IMR-90 (cell line): ENCODE data around the gene NCBP2. TPM values are rescaled to one million over a fixed set of nuclear protein-coding genes. Genes with fewer than 3 reads are reported as not detected.

ENCODE experiments used
- ATAC-seq: fragments of 200-7000 bp; cut with Tn5 transposase; 2 replicates; pipeline ENCODE4 v1.9.1; 2020; ENCODE audit warnings: low read depth, mild to moderate bottlenecking, moderate library complexity
- BruUV-seq: library from RNA; stranded (reverse); fragments of 400-500 nt; replicated peaks from 2 replicates; lab custom pipeline; 2021; lab: Mats Ljungman, UMichigan
- CTCF ChIA-PET: fragments of 300-600 bp; formaldehyde crosslinking; extraction: SDS; loops from one replicate; lab custom pipeline; 2021; ENCODE audit warnings: antibody characterized with exemption; lab: Yijun Ruan, JAX
- POLR2A ChIA-PET: fragments of 300-600 bp; sonication (Branson Sonifier 250); formaldehyde crosslinking; loops from one replicate; lab custom pipeline; 2022; ENCODE audit warnings: antibody characterized with exemption; ENCODE audit not compliant: unreplicated experiment; lab: Charles Lee
- DNase-seq: peaks from one replicate; pipeline ENCODE4 v3.0.0; 2013
- H2AFZ ChIP-seq: replicated peaks from 2 replicates; pipeline ENCODE3; 2013; ENCODE audit warnings: low read length, mild to moderate bottlenecking; ENCODE audit not compliant: poor library complexity
- H2AK5ac ChIP-seq: 2 replicates; pipeline ENCODE4 v1.6.1; 2013; ENCODE audit warnings: low read depth, low read length, inconsistent platforms
- H2AK9ac ChIP-seq: replicated peaks from 2 replicates; pipeline ENCODE3; 2013; ENCODE audit warnings: mild to moderate bottlenecking, low read depth, low read length, moderate library complexity; ENCODE audit not compliant: poor library complexity
- H2BK120ac ChIP-seq: 2 replicates; pipeline ENCODE4 v1.6.1; 2013; ENCODE audit warnings: low read depth, low read length, inconsistent platforms
- H2BK15ac ChIP-seq: 3 replicates; pipeline ENCODE4 v1.6.1; 2013; ENCODE audit warnings: low read depth, low read length, inconsistent platforms
- H2BK20ac ChIP-seq: 2 replicates; pipeline ENCODE4 v1.6.1; 2013; ENCODE audit warnings: low read depth, mild to moderate bottlenecking, inconsistent platforms, low read length, moderate library complexity
- H2BK5ac ChIP-seq: 2 replicates; pipeline ENCODE4 v1.6.1; 2013; ENCODE audit warnings: mild to moderate bottlenecking, low read depth, low read length, inconsistent platforms; ENCODE audit not compliant: poor library complexity, severe bottlenecking
- H3K14ac ChIP-seq: replicated peaks from 2 replicates; pipeline ENCODE4 v1.6.1; 2013; ENCODE audit warnings: low read depth, low read length, inconsistent platforms
- H3K18ac ChIP-seq: 2 replicates; pipeline ENCODE4 v1.6.1; 2013; ENCODE audit warnings: low read depth, low read length, control low read depth
- H3K23ac ChIP-seq: 2 replicates; pipeline ENCODE4 v1.6.1; 2013; ENCODE audit warnings: low read depth, low read length, inconsistent platforms
- H3K27ac ChIP-seq: 2 replicates; pipeline ENCODE4 v1.5.1; 2013; ENCODE audit warnings: mild to moderate bottlenecking, control low read depth, low read length; ENCODE audit not compliant: insufficient read depth
- H3K27me3 ChIP-seq: 2 replicates; pipeline ENCODE4 v1.6.1; 2013; ENCODE audit warnings: low read length; ENCODE audit not compliant: control insufficient read depth, insufficient read depth
- H3K36me3 ChIP-seq: 2 replicates; pipeline ENCODE4 v1.6.1; 2013; ENCODE audit warnings: low read length, mixed read lengths; ENCODE audit not compliant: control insufficient read depth, insufficient read depth
- H3K4ac ChIP-seq: 2 replicates; pipeline ENCODE4 v1.6.1; 2013; ENCODE audit warnings: low read depth, low read length, inconsistent platforms
- H3K4me1 ChIP-seq: 2 replicates; pipeline ENCODE4 v1.6.1; 2013; ENCODE audit warnings: low read length, mixed read lengths; ENCODE audit not compliant: control insufficient read depth, insufficient read depth
- H3K4me2 ChIP-seq: 2 replicates; pipeline ENCODE4 v1.6.1; 2013; ENCODE audit warnings: low read depth, mild to moderate bottlenecking, control low read depth, low read length, moderate library complexity
- H3K4me3 ChIP-seq: 2 replicates; pipeline ENCODE4 v1.5.1; 2013; ENCODE audit warnings: low read depth, mild to moderate bottlenecking, control low read depth, low read length, moderate library complexity; ENCODE audit not compliant: insufficient read depth
- H3K56ac ChIP-seq: 2 replicates; pipeline ENCODE4 v1.6.1; 2013; ENCODE audit warnings: low read length, inconsistent platforms; ENCODE audit not compliant: insufficient read depth; ENCODE audit errors: extremely low read depth
- H3K79me1 ChIP-seq, 2 experiments: 2 replicates each; pipeline ENCODE4 v1.6.1; 2013; ENCODE audit warnings: low read length in 2 of 2, inconsistent platforms in 1 of 2, low read depth in 1 of 2
- H3K9ac ChIP-seq: 2 replicates; pipeline ENCODE4 v1.6.1; 2013; ENCODE audit warnings: low read depth, low read length, control low read depth
- H3K9me1 ChIP-seq: 2 replicates; pipeline ENCODE4 v1.6.1; 2013; ENCODE audit warnings: low read length, inconsistent platforms; ENCODE audit not compliant: insufficient read depth
- H3K9me3 ChIP-seq: 2 replicates; pipeline ENCODE4 v1.6.1; 2013; ENCODE audit warnings: low read length; ENCODE audit not compliant: control insufficient read depth, insufficient read depth
- H4K20me1 ChIP-seq: 2 replicates; pipeline ENCODE4 v1.6.1; 2013; ENCODE audit warnings: low read length, inconsistent platforms; ENCODE audit not compliant: insufficient read depth
- H4K5ac ChIP-seq: 2 replicates; pipeline ENCODE4 v1.6.1; 2013; ENCODE audit warnings: mild to moderate bottlenecking, low read depth, low read length, control low read depth
- H4K8ac ChIP-seq, 2 experiments: 2 replicates each; pipeline ENCODE4 v1.6.1; 2013; ENCODE audit warnings: low read depth in 2 of 2, low read length in 2 of 2, control low read depth in 1 of 2, inconsistent platforms in 1 of 2
- H4K91ac ChIP-seq: 2 replicates; pipeline ENCODE4 v1.6.1; 2013; ENCODE audit warnings: low read depth, low read length, inconsistent platforms; ENCODE audit not compliant: insufficient read depth
- BHLHE40 ChIP-seq: fragments of 150-350 bp; IDR thresholded peaks from 2 replicates; pipeline ENCODE4 v1.6.1; 2016; ENCODE audit warnings: mild to moderate bottlenecking, low read depth, low read length
- CEBPB ChIP-seq: IDR thresholded peaks from 2 replicates; pipeline ENCODE4 v1.6.1; 2012; ENCODE audit warnings: low read depth, low read length, improper control_type of control experiment
- CHD1 ChIP-seq: IDR thresholded peaks from 2 replicates; pipeline ENCODE4 v1.6.1; 2012; ENCODE audit warnings: low read depth, low read length, improper control_type of control experiment
- ELK1 ChIP-seq: fragments of 150-350 bp; IDR thresholded peaks from 2 replicates; pipeline ENCODE4 v1.6.1; 2016; ENCODE audit warnings: low read depth, mild to moderate bottlenecking, low read length, moderate library complexity, borderline replicate concordance
- FOS ChIP-seq: fragments of 150-350 bp; IDR thresholded peaks from 2 replicates; pipeline ENCODE4 v1.6.1; 2016; ENCODE audit warnings: low read depth, low read length
- MAFK ChIP-seq: IDR thresholded peaks from 2 replicates; pipeline ENCODE4 v1.6.1; 2012; ENCODE audit warnings: low read depth, low read length, improper control_type of control experiment
- MAZ ChIP-seq: IDR thresholded peaks from 2 replicates; pipeline ENCODE4 v1.6.1; 2012; ENCODE audit warnings: low read depth, mild to moderate bottlenecking, low read length, improper control_type of control experiment, moderate library complexity, borderline replicate concordance
- MXI1 ChIP-seq: IDR thresholded peaks from 2 replicates; pipeline ENCODE4 v1.6.1; 2012; ENCODE audit warnings: low read depth, mild to moderate bottlenecking, low read length, moderate library complexity, borderline replicate concordance
- NFE2L2 ChIP-seq: fragments of 150-350 bp; IDR thresholded peaks from 2 replicates; pipeline ENCODE4 v1.6.1; 2016; ENCODE audit warnings: low read depth, mild to moderate bottlenecking, low read length
- POLR2A ChIP-seq: IDR thresholded peaks from 2 replicates; pipeline ENCODE4 v1.6.1; 2012; ENCODE audit warnings: mild to moderate bottlenecking, low read depth, low read length
- RAD21 ChIP-seq: IDR thresholded peaks from 2 replicates; pipeline ENCODE4 v1.6.1; 2012; ENCODE audit warnings: low read length, improper control_type of control experiment
- RCOR1 ChIP-seq: IDR thresholded peaks from 2 replicates; pipeline ENCODE4 v1.6.1; 2012; ENCODE audit warnings: mild to moderate bottlenecking, low read length, improper control_type of control experiment; ENCODE audit not compliant: insufficient replicate concordance
- RFX5 ChIP-seq: IDR thresholded peaks from 2 replicates; pipeline ENCODE4 v1.8.0; 2012; ENCODE audit warnings: low read depth, mild to moderate bottlenecking, low read length, moderate library complexity
- SMC3 ChIP-seq: fragments of 150-350 bp; IDR thresholded peaks from 2 replicates; pipeline ENCODE4 v1.6.1; 2016; ENCODE audit warnings: low read depth, mild to moderate bottlenecking, antibody characterized with exemption, low read length, moderate library complexity
- USF2 ChIP-seq: fragments of 150-350 bp; IDR thresholded peaks from 2 replicates; pipeline ENCODE4 v1.6.1; 2017; ENCODE audit warnings: mild to moderate bottlenecking, antibody characterized with exemption, low read length, low read depth
- WGBS, 2 experiments: methylation state at CpG; one replicate each; pipeline versions ENCODE4 v1.1.5 to v1.1.7; 2013; ENCODE audit warnings: missing lambda C conversion rate in 2 of 2; ENCODE audit not compliant: insufficient read length in 1 of 2; ENCODE audit errors: extremely low coverage in 2 of 2; 5-methylcytosine and 5-hydroxymethylcytosine counted together
- dilution Hi-C: fragments of 300-500 bp; cut with HindIII; formaldehyde crosslinking; loops from one replicate; pipeline ENCODE4 v1.14.3; 2018; ENCODE audit warnings: low sequenced_read_pairs; ENCODE audit not compliant: unreplicated experiment
- in situ Hi-C: fragments of 300-500 bp; cut with MboI; formaldehyde crosslinking; loops from 3 replicates; pipeline ENCODE4 v1.14.3; 2019; ENCODE audit warnings: low sequenced_read_pairs, inconsistent platforms, mixed read lengths
- intact Hi-C: fragments of 100-400 bp; cut with micrococcal nuclease; formaldehyde crosslinking; loops from 2 replicates; pipeline ENCODE4 v1.10.0; 2022
- polyA plus RNA-seq, 3 experiments: library from polyadenylated mRNA; depleted of rRNA; stranded (reverse); fragments of >200 nt; gene quantifications; 2 replicates each; pipeline ENCODE4 v1.2.3, GENCODE V29; 2012; ENCODE audit warnings: low replicate concordance in 1 of 3
- total RNA-seq: library from RNA; depleted of rRNA; stranded (reverse); fragments of >200 nt; gene quantifications from 2 replicates; pipeline ENCODE4 v1.2.3, GENCODE V29; 2012

The NCBP2 gene
- total and polyA plus RNA-seq, 2 of the 4 experiments (the other 2 are of a cell fraction), result 42.8 to 73.6 TPM

- no peaks in the 10 kb centered on the region for H3K27me3 ChIP-seq
- DNase-seq, result no peak
- H3K79me1 ChIP-seq, result peaks cover 3 to 10% of the 10 kb centered on the region in 2 experiments; a peak in 2 of 4 replicates
- no peak overlapping the region for H3K4me2 ChIP-seq
- no peak overlapping the region for H2AK5ac ChIP-seq
- ChIA-PET CTCF (interaction anchor here (0.8 to 1.8 kb wide), 2 partner anchors 14 to 220 kb away, joined by 3 to 5 read pairs; partner anchors contain the start of gene NCBP2), POLR2A (no interaction called here)
- no peak overlapping the region for H4K91ac ChIP-seq
- H3K4ac ChIP-seq, result no peak overlapping the region
- no peaks in the 10 kb centered on the region for H3K9me3 ChIP-seq
- no peak overlapping the region for H2BK15ac ChIP-seq
- WGBS, 2 experiments, result 100% methylated on average over 2 of the region's 7 CpGs; no CpG with 5 or more reads in 1 of the 2 experiments
- no peaks in the 10 kb centered on the region; the same call in 1 of the 2 replicates for H3K9me1 ChIP-seq
- no peak overlapping the region for H4K5ac ChIP-seq
- ATAC-seq, result no peak
- no peak overlapping the region for H3K27ac ChIP-seq
- dilution Hi-C loops, result no loop called here
- intact Hi-C loops, result loop anchor here (5.0 kb wide), 1 partner anchor 36 kb away; no protein-coding TSS in a partner anchor
- peaks cover 25% of the 10 kb centered on the region for H3K36me3 ChIP-seq
- no TSS peak for BruUV-seq
- in situ Hi-C loops, result no loop called here
- no peak overlapping the region for H2BK5ac ChIP-seq
- H2AFZ ChIP-seq, result no peak overlapping the region
- H3K56ac ChIP-seq, result no peak overlapping the region
- H3K18ac ChIP-seq, result no peak overlapping the region
- no peak overlapping the region for H3K23ac ChIP-seq
- no peaks in the 10 kb centered on the region for H3K4me1 ChIP-seq
- H4K20me1 ChIP-seq, result no peaks in the 10 kb centered on the region
- no peak overlapping the region for H3K4me3 ChIP-seq
- H3K9ac ChIP-seq, result no peak overlapping the region
- no peak overlapping the region for H2BK20ac ChIP-seq
- H3K14ac ChIP-seq, result no peak overlapping the region
- no peak overlapping the region for H2BK120ac ChIP-seq
- H2AK9ac ChIP-seq, result no peak overlapping the region
- no peak overlapping the region for H4K8ac ChIP-seq
- no peak for TF ChIP-seq RFX5
- TF ChIP-seq RAD21, result no peak
- TF ChIP-seq RCOR1, result no peak
- TF ChIP-seq POLR2A, result no peak
- no peak for TF ChIP-seq MAZ
- no peak for TF ChIP-seq CEBPB
- no peak for TF ChIP-seq SMC3
- TF ChIP-seq USF2, result no peak
- TF ChIP-seq ELK1, result no peak
- no peak for TF ChIP-seq MAFK
- TF ChIP-seq BHLHE40, result no peak
- no peak for TF ChIP-seq NFE2L2
- no peak for TF ChIP-seq CHD1
- no peak for TF ChIP-seq MXI1
- no peak for TF ChIP-seq FOS
Observed at GRCh38 chr3:196927571-196928453, 14.5 kb downstream of the NCBP2 start.
